ENCODE results near the gene HSP90AB1. TPM values are rescaled to one million over a fixed set of nuclear protein-coding genes. Genes with fewer than 3 reads are reported as not detected.

The HSP90AB1 gene
- total and polyA plus RNA-seq, 9 of the 15 experiments (the other 6 are each of a cell fraction or from before 2014, with no cell fraction given) = 1,780 to 3,358 (median 2,262) TPM

DNA sequence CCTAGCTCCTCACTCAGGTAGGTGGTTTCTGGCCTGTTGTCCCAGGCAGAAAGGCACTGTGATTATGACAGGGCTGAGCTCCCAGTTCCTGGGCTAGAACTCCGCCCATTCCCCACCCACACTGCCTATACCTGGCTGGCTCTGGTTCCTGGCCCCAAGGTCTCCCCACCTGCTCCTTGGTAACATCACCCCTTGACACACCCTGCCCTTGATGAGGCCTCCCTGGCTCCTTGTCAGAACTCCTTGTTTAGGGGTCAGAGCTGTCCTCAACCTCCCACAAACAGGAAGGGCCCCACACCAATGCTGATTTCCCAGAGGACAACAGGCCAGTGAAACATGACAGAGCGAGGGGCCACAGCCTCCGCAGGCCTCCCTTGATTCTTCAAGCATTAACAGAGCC lies 45.7 kb upstream of the HSP90AB1 start:
- Histone ChIP-seq H3K79me2 (ENCODE audit: control insufficient read depth, insufficient read depth, low read length) (no peaks in the 10 kb centered on the region), H4K20me1 (replicated peaks; ENCODE audit: control insufficient read depth, insufficient read depth, low read length) (no peaks in the 10 kb centered on the region), H3K9me3 (replicated peaks; ENCODE audit: control insufficient read depth, insufficient read depth, low read depth, low read length) (no peaks in the 10 kb centered on the region), H3K9me1 (ENCODE audit: control insufficient read depth, insufficient read depth, low read length) (no peaks in the 10 kb centered on the region), H3K4me1 (replicated peaks in 1 of 2; ENCODE audit: control insufficient read depth in 2 of 2, insufficient read depth in 2 of 2, low read length in 2 of 2) (peaks cover 26 to 39% of the 10 kb centered on the region in 2 experiments), H3K4me3 (no peak overlapping the region), H2AFZ (ENCODE audit: low read depth, low read length) (peak overlapping the region; percentile 91), H3K27me3 (ENCODE audit: control insufficient read depth in 2 of 2, insufficient read depth in 2 of 2, low read length in 2 of 2) (no peaks in the 10 kb centered on the region), H3K27ac (ENCODE audit: extremely low read depth, low read depth, low read length) (peak overlapping the region; percentile 53; the same call in 2 of the 3 replicates), H3K9ac (ENCODE audit: insufficient read depth in 1 of 2, low read depth in 2 of 2, low read length in 2 of 2) (peak overlapping the region; percentile 46 to 82), H3K36me3 (ENCODE audit: control insufficient read depth, insufficient read depth, low read length) (no peaks in the 10 kb centered on the region), H3K4me2 (ENCODE audit: insufficient read depth, low read length) (peak overlapping the region; percentile 54)
- DNase-seq (ENCODE audit: extremely low read depth in 1 of 4, low spot score in 3 of 4) (peak in 2 of 4 experiments; percentile 40 to 47), ATAC-seq (peak; percentile 68), FAIRE-seq (peak; percentile 66)
- ChIA-PET POLR2A (interaction anchor here (0.7 to 3.0 kb wide), 12 partner anchors 9 to 54 kb away, joined by 3 to 23 read pairs (median 4); partner anchors contain the start of gene HSP90AB1), CTCF (ENCODE audit: low intra/inter-chr PET ratio) (no interaction called here)
- BruUV-seq (replicated peaks) = no TSS peak
- WGBS (ENCODE audit: insufficient coverage, low coverage, missing lambda C conversion rate) = 71% methylated on average over 3 of the region's 3 CpGs
- intact Hi-C loops (cut with micrococcal nuclease) (no loop called here), in situ Hi-C loops (cut with MboI) (no loop called here)
- TF ChIP-seq SRSF9 (IDR thresholded peaks at IDR 0.05; ENCODE audit: borderline replicate concordance, low read depth, low read length) (no peak), UBTF (IDR thresholded peaks at IDR 0.05; ENCODE audit: borderline replicate concordance in 1 of 2, low read depth in 2 of 2, low read length in 2 of 2) (0 out of 4 replicates have a peak, but pooled peaks of 1 of the 2 experiments have one; percentile 27), SNRNP70 (optimal IDR thresholded peaks at IDR 0.05; ENCODE audit: low read depth, low read length) (no peak), ZNF589 (CRISPR knock-in tag; IDR thresholded peaks at IDR 0.05; ENCODE audit: low read depth) (0 out of 2 replicates have a peak, but pooled peaks have one; percentile 0), TEAD1 (CRISPR knock-in tag; IDR thresholded peaks at IDR 0.05) (no peak), ZNF253 (CRISPR knock-in tag; conservative IDR thresholded peaks at IDR 0.05) (no peak), MXI1 (IDR thresholded peaks at IDR 0.05; ENCODE audit: low read depth, low read length) (no peak), TGIF2 (CRISPR knock-in tag; IDR thresholded peaks at IDR 0.05) (no peak)
- TF ChIP-seq, protein P1, sequence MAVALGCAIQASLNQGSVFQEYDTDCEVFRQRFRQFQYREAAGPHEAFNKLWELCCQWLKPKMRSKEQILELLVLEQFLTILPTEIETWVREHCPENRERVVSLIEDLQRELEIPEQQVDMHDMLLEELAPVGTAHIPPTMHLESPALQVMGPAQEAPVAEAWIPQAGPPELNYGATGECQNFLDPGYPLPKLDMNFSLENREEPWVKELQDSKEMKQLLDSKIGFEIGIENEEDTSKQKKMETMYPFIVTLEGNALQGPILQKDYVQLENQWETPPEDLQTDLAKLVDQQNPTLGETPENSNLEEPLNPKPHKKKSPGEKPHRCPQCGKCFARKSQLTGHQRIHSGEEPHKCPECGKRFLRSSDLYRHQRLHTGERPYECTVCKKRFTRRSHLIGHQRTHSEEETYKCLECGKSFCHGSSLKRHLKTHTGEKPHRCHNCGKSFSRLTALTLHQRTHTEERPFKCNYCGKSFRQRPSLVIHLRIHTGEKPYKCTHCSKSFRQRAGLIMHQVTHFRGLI (CRISPR knock-in tag; IDR thresholded peaks at IDR 0.05) = peak; percentile 31; the same call in 1 of the 2 replicates
- TF ChIP-seq, protein P2, sequence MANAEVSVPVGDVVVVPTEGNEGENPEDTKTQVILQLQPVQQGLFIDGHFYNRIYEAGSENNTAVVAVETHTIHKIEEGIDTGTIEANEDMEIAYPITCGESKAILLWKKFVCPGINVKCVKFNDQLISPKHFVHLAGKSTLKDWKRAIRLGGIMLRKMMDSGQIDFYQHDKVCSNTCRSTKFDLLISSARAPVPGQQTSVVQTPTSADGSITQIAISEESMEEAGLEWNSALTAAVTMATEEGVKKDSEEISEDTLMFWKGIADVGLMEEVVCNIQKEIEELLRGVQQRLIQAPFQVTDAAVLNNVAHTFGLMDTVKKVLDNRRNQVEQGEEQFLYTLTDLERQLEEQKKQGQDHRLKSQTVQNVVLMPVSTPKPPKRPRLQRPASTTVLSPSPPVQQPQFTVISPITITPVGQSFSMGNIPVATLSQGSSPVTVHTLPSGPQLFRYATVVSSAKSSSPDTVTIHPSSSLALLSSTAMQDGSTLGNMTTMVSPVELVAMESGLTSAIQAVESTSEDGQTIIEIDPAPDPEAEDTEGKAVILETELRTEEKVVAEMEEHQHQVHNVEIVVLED (CRISPR knock-in tag; IDR thresholded peaks at IDR 0.05) = no peak
- TF ChIP-seq, protein P3, sequence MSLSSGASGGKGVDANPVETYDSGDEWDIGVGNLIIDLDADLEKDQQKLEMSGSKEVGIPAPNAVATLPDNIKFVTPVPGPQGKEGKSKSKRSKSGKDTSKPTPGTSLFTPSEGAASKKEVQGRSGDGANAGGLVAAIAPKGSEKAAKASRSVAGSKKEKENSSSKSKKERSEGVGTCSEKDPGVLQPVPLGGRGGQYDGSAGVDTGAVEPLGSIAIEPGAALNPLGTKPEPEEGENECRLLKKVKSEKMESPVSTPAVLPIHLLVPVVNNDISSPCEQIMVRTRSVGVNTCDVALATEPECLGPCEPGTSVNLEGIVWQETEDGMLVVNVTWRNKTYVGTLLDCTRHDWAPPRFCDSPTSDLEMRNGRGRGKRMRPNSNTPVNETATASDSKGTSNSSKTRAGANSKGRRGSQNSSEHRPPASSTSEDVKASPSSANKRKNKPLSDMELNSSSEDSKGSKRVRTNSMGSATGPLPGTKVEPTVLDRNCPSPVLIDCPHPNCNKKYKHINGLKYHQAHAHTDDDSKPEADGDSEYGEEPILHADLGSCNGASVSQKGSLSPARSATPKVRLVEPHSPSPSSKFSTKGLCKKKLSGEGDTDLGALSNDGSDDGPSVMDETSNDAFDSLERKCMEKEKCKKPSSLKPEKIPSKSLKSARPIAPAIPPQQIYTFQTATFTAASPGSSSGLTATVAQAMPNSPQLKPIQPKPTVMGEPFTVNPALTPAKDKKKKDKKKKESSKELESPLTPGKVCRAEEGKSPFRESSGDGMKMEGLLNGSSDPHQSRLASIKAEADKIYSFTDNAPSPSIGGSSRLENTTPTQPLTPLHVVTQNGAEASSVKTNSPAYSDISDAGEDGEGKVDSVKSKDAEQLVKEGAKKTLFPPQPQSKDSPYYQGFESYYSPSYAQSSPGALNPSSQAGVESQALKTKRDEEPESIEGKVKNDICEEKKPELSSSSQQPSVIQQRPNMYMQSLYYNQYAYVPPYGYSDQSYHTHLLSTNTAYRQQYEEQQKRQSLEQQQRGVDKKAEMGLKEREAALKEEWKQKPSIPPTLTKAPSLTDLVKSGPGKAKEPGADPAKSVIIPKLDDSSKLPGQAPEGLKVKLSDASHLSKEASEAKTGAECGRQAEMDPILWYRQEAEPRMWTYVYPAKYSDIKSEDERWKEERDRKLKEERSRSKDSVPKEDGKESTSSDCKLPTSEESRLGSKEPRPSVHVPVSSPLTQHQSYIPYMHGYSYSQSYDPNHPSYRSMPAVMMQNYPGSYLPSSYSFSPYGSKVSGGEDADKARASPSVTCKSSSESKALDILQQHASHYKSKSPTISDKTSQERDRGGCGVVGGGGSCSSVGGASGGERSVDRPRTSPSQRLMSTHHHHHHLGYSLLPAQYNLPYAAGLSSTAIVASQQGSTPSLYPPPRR (CRISPR knock-in tag; IDR thresholded peaks at IDR 0.05; ENCODE audit: borderline replicate concordance) = no peak

Data from K562 (cell line).